ENCODE results near the gene SLC41A3.
"Not testable (repeated sequence)": the region's sequence is repeated elsewhere in the genome, so short reads cannot be mapped to it uniquely, and the experiment has no call there.

DNA sequence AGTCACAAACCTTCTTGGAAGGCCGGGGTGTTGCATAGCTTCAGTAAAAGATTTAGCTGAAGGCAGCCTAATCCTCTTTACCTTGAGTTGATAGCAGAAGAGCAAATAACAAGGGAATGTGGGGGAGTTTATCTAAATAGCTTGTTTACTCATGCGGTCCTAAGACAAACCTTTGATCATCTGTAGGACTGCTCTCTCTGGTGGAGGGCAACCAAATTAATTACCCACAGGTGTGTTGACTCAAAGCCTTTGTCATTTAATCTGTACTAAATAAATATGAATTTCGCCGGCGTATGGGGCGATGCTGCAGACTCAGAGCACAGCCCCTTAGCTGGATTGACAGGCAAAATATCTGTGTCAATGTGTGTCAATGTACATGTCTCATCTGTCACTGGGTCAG lies 17.2 kb downstream of the SLC41A3 start:
- TF ChIP-seq, protein P1, sequence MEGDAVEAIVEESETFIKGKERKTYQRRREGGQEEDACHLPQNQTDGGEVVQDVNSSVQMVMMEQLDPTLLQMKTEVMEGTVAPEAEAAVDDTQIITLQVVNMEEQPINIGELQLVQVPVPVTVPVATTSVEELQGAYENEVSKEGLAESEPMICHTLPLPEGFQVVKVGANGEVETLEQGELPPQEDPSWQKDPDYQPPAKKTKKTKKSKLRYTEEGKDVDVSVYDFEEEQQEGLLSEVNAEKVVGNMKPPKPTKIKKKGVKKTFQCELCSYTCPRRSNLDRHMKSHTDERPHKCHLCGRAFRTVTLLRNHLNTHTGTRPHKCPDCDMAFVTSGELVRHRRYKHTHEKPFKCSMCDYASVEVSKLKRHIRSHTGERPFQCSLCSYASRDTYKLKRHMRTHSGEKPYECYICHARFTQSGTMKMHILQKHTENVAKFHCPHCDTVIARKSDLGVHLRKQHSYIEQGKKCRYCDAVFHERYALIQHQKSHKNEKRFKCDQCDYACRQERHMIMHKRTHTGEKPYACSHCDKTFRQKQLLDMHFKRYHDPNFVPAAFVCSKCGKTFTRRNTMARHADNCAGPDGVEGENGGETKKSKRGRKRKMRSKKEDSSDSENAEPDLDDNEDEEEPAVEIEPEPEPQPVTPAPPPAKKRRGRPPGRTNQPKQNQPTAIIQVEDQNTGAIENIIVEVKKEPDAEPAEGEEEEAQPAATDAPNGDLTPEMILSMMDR (IDR thresholded peaks at IDR 0.05) = not testable (repeated sequence)
- TF ChIP-seq POLR2A (IDR thresholded peaks at IDR 0.05) = not testable (repeated sequence)
